Esophagus muscularis mucosa (tissue), 3 donors: Measurements from ENCODE around the gene IRF9.

Source experiments
- CTCF ChIP-seq, 3 experiments: fragments of 200-600 bp in 2 of 3; fragments of 450-650 bp in 1 of 3; sonication (generic) in 2 of 3; IDR thresholded peaks; one replicate each; pipeline ENCODE4 v1.5.1; 2017 to 2019; ENCODE audit warnings: antibody characterized with exemption in 3 of 3, mild to moderate bottlenecking in 2 of 3, moderate library complexity in 1 of 3
- EP300 ChIP-seq: sonication (generic); formaldehyde crosslinking; IDR thresholded peaks from one replicate; pipeline ENCODE4 v1.6.1; 2017; ENCODE audit warnings: antibody characterized with exemption

GRCh38 chr14:24149302-24149969 lies 11.6 kb upstream of the IRF9 start:
- TF ChIP-seq CTCF (IDR thresholded peaks at IDR 0.05) (no peak), EP300 (no peak)
